Glutamatergic neuron (in vitro differentiated cells): Measurements from ENCODE around the gene GRIK3. TPM values are rescaled to one million over a fixed set of nuclear protein-coding genes. Genes with fewer than 3 reads are reported as not detected.
"Not testable (repeated sequence)": the region's sequence is repeated elsewhere in the genome, so short reads cannot be mapped to it uniquely, and the experiment has no call there.

Experiments used
- DNase-seq: peaks from one replicate; pipeline ENCODE4 v3.0.0; 2022
- H3K27ac Mint-ChIP-seq: one replicate; pipeline ENCODE4 v1.8.0; 2020; ENCODE audit warnings: mild to moderate bottlenecking, mixed read lengths, inconsistent platforms; ENCODE audit not compliant: unreplicated experiment
- H3K27me3 Mint-ChIP-seq: one replicate; pipeline ENCODE4 v1.8.0; 2020; ENCODE audit warnings: mild to moderate bottlenecking, moderate library complexity, mixed read lengths, inconsistent platforms; ENCODE audit not compliant: unreplicated experiment
- H3K36me3 Mint-ChIP-seq: one replicate; pipeline ENCODE4 v1.8.0; 2020; ENCODE audit warnings: mild to moderate bottlenecking, mixed read lengths, inconsistent platforms; ENCODE audit not compliant: unreplicated experiment
- H3K4me1 Mint-ChIP-seq: one replicate; pipeline ENCODE4 v1.8.0; 2020; ENCODE audit warnings: mild to moderate bottlenecking, low read depth, mixed read lengths, inconsistent platforms; ENCODE audit not compliant: unreplicated experiment
- H3K4me3 Mint-ChIP-seq: one replicate; pipeline ENCODE4 v1.8.0; 2020; ENCODE audit warnings: mild to moderate bottlenecking, mixed read lengths, inconsistent platforms; ENCODE audit not compliant: unreplicated experiment
- H3K9me3 Mint-ChIP-seq: one replicate; pipeline ENCODE4 v1.8.0; 2020; ENCODE audit warnings: mild to moderate bottlenecking, moderate library complexity, mixed read lengths, inconsistent platforms; ENCODE audit not compliant: unreplicated experiment
- total RNA-seq: library from RNA; stranded (reverse); fragmentation: NEBNext Ultra II Directional; extraction: Animal tissue kit (Norgen Biotek cat#: 25700); gene quantifications from one replicate; pipeline ENCODE4 v1.2.1, GENCODE V29; 2021; ENCODE audit not compliant: unreplicated experiment
- TF ChIP-seq, protein P1 (sequence below): fragments of 200-600 bp; sonication (generic); IDR thresholded peaks from one replicate; pipeline ENCODE4 v1.5.0; 2021; ENCODE audit not compliant: partially characterized antibody, unreplicated experiment

GRIK3 gene
- total RNA-seq, 1 donor from 2014 or later = 60.1 TPM

DNA sequence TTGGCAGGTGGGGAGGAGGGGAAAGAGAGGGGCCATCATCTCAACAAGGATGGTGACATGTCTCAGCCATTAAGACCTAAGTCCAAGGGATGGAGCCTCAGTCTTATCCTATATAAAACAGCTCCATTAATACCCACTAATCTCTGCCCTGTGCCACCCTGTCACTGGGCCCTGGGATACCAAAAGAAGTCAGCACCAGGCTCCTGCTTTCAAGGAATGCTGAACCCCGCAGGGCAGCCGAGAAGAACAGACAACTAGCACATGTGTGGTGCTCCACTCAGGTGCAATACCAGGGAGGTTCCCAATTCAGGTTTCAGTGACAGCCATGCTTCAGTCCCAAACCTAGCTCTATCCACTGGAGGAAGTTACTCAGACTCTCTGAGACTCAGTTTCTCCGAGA lies 128.4 kb downstream of the GRIK3 start:
- peaks cover 5% of the 10 kb centered on the region for H3K36me3 Mint-ChIP-seq
- H3K4me3 Mint-ChIP-seq = no peak overlapping the region
- H3K27me3 Mint-ChIP-seq = peaks cover 7% of the 10 kb centered on the region
- no peak overlapping the region for H3K27ac Mint-ChIP-seq
- TF ChIP-seq, protein P1, sequence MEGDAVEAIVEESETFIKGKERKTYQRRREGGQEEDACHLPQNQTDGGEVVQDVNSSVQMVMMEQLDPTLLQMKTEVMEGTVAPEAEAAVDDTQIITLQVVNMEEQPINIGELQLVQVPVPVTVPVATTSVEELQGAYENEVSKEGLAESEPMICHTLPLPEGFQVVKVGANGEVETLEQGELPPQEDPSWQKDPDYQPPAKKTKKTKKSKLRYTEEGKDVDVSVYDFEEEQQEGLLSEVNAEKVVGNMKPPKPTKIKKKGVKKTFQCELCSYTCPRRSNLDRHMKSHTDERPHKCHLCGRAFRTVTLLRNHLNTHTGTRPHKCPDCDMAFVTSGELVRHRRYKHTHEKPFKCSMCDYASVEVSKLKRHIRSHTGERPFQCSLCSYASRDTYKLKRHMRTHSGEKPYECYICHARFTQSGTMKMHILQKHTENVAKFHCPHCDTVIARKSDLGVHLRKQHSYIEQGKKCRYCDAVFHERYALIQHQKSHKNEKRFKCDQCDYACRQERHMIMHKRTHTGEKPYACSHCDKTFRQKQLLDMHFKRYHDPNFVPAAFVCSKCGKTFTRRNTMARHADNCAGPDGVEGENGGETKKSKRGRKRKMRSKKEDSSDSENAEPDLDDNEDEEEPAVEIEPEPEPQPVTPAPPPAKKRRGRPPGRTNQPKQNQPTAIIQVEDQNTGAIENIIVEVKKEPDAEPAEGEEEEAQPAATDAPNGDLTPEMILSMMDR = no peak
- peaks cover 1% of the 10 kb centered on the region for H3K9me3 Mint-ChIP-seq
- peaks cover 18% of the 10 kb centered on the region for H3K4me1 Mint-ChIP-seq
- no peak for DNase-seq

DNA sequence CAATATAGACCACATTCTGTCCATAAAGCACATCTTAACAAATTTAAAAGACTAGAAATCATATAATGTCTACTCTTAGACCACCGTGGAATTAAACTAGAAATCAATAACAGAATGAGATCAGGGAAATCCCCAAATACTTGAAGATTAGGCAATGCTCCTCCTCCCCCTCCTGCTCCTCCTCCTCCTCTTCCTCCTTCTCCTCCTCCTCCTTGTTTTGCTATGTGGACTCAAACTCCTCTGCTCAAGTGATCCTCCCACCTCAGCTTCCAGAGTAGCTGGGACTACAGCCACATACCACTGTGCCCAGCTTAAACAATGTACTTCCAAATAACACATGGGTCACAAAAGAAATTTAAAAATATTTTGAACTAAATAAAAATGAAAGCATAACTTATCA lies 134.2 kb downstream of the GRIK3 start:
- Mint-ChIP-seq H3K9me3 (peaks cover 1% of the 10 kb centered on the region), H3K36me3 (peaks cover 5% of the 10 kb centered on the region), H3K27me3 (no peaks in the 10 kb centered on the region), H3K4me1 (no peaks in the 10 kb centered on the region), H3K4me3 (no peak overlapping the region), H3K27ac (no peak overlapping the region)
- DNase-seq = no peak
- TF ChIP-seq, protein P1 = no peak

DNA sequence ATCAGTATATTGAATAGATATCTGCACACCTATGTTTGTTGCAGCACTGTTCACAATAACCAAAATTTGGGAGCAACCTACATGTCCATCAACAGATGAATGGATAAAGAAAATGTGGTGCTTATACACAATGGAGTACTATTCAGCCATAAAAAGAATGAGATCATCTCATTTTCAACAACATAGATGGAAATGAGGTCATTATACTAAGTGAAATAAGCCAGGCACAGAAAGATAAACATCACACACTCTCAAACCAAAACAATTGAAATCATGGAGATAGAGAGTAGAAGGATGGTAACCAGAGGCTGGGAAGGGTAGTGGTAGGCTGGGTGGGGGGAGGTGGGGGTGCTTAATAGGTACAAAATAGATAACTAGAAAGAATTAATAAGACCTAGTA lies 136.5 kb downstream of the GRIK3 start:
- H3K4me1 Mint-ChIP-seq, H3K9me3 Mint-ChIP-seq, DNase-seq, H3K4me3 Mint-ChIP-seq, H3K27ac Mint-ChIP-seq, H3K27me3 Mint-ChIP-seq, H3K36me3 Mint-ChIP-seq: not testable (repeated sequence)

DNA sequence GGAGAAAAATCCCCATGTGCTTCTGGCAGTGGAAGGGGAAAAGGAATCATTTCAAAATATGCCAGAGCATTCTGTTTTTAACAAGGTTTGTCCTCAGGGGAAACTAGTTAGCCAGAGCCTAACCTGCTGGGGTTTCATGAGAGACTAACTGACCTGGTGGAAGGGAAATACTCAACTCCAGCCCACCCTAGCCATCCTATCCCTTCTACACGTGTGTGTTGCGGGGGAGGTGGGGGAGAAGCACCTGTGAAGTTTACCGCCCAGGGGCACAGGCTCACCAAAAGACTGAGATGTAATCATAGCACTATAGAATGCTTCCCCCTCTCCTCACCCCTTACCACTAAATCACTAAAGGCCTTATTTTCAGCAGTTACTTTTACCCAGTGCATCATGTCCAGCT lies 139.5 kb downstream of the GRIK3 start:
- no peaks in the 10 kb centered on the region for H3K4me1 Mint-ChIP-seq
- H3K27me3 Mint-ChIP-seq = no peaks in the 10 kb centered on the region
- TF ChIP-seq, protein P1 = no peak
- H3K36me3 Mint-ChIP-seq = no peaks in the 10 kb centered on the region
- H3K9me3 Mint-ChIP-seq = no peaks in the 10 kb centered on the region
- no peak for DNase-seq
- H3K4me3 Mint-ChIP-seq = no peak overlapping the region
- H3K27ac Mint-ChIP-seq = no peak overlapping the region

DNA sequence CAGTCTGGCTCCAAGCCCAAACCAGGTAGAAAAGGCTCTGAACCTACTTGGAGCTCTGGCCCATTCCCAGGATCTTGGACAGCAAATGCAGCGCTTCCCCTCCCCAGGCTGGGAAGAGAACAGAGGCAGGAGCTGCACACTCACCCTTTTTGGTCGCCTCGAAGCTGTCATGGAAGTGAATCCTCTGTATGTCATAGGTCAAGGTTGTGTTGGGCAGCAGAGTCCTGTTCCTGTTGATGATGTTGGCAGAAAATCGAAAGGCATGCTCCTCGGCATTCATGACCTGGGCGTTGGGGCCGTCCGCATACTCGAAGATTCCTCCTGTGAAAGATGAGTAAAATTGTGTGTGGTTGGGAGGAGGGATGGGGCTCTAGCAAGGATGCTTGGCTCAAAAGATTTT lies 143.5 kb downstream of the GRIK3 start:
- no peaks in the 10 kb centered on the region for H3K27me3 Mint-ChIP-seq
- no peaks in the 10 kb centered on the region for H3K9me3 Mint-ChIP-seq
- no peaks in the 10 kb centered on the region for H3K36me3 Mint-ChIP-seq
- H3K4me1 Mint-ChIP-seq = no peaks in the 10 kb centered on the region
- H3K4me3 Mint-ChIP-seq = no peak overlapping the region
- no peak overlapping the region for H3K27ac Mint-ChIP-seq
- DNase-seq = no peak
- TF ChIP-seq, protein P1 = no peak
